Left lobe of liver (tissue), 2 donors: ENCODE measurements around the gene GPC3. TPM values are rescaled to one million over a fixed set of nuclear protein-coding genes. Genes with fewer than 3 reads are reported as not detected.

ENCODE experiments used
- ATAC-seq: fragments of 200-7000 bp; cut with Tn5 transposase; one replicate; pipeline ENCODE4 v1.9.1; 2020; ENCODE audit warnings: mild to moderate bottlenecking, moderate library complexity
- DNase-seq: peaks from one replicate; pipeline ENCODE4 v3.0.0-alpha.2; 2020; ENCODE audit warnings: low spot score
- total RNA-seq: library from RNA; stranded (reverse); gene quantifications from one replicate; pipeline ENCODE4 v1.2.1, GENCODE V29; 2021
- donor health status: DM: no; HTN: no; CAD: no; lungs with moderate emphysema.
- donor health status: DM: no; HTN: yes; CAD: no.

GPC3 gene
- total RNA-seq, 1 donor from 2014 or later: 1.1 TPM

DNA sequence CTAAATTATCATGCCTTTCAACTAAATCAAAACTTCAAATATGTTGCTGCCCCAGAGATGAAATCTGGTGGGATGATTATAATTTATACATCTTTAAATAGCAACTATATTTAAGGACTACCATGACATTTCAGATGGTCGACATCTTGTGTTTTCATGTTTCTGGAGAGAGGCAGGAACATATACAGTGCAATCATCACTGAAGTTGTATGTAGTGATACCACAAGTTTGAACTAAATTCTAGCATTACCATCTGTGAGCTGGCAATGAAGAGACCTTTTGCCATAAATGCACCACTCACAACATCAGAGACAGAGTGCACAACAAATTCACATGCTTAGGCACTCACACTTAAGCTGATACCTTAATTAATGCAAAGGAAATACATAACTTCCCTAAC lies 373.7 kb downstream of the GPC3 start:
- ATAC-seq: no peak

DNA sequence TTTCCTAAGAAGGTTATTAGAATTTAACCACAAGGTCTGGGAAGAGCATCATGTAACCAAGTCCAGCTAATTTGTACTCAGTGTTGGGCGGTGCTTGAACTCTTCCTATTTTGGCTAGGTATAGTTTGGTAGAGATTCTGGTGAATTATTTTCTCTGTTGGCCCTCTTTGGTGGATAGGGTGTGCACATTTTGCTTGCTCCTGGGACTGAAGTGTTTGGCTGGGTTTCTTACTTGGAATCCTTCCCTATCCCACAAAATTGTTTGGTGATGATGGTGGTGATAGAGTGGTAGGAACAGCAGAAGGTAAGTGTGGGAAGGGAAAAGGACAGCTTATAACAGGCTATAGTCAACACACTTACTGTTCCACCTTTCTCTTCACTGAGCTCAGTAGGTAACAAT lies 375.3 kb downstream of the GPC3 start:
- no peak for ATAC-seq
- no peak for DNase-seq

More for the DNA sequence above, 373.7 kb downstream of the GPC3 start:
- no peak for DNase-seq

DNA sequence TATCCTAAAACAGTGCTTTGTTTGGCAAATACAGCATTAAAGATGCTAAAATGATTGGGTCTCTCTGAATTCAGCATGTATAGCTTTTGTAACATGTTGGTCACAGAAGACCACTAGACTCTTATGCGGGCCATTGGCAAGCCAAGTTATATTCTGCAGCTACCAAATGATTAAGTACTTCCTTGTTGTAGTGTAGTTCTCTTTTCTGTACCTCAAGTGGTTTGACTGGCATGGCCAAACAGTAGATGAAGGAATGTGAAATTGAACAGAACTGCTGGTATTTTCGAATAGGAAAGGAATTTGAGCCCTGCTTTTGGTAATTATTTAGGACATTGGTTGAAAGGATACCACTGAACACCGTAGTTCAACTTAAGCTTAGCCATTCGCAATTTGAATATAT lies 376.2 kb downstream of the GPC3 start:
- DNase-seq (no peak), ATAC-seq (no peak)

DNA sequence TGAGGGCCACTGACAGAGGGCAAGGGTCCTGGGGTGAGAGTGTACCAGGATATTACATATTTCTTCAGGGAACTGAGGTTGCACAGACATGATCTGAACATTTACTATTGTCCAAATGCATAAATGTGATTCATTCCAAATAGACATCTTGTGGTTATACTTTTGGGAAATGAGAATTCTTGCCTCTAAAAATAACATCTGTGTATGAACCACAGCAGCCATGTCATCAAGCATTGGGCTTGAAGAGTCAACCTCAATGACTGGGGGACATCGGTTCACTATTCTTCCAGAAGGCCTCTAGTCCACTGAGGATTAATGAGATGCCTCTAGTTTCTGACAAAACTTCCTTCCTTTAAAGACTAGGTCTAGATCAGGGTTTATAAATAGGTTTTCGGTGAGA lies 377.0 kb downstream of the GPC3 start:
- ATAC-seq: no peak
- no peak for DNase-seq

DNA sequence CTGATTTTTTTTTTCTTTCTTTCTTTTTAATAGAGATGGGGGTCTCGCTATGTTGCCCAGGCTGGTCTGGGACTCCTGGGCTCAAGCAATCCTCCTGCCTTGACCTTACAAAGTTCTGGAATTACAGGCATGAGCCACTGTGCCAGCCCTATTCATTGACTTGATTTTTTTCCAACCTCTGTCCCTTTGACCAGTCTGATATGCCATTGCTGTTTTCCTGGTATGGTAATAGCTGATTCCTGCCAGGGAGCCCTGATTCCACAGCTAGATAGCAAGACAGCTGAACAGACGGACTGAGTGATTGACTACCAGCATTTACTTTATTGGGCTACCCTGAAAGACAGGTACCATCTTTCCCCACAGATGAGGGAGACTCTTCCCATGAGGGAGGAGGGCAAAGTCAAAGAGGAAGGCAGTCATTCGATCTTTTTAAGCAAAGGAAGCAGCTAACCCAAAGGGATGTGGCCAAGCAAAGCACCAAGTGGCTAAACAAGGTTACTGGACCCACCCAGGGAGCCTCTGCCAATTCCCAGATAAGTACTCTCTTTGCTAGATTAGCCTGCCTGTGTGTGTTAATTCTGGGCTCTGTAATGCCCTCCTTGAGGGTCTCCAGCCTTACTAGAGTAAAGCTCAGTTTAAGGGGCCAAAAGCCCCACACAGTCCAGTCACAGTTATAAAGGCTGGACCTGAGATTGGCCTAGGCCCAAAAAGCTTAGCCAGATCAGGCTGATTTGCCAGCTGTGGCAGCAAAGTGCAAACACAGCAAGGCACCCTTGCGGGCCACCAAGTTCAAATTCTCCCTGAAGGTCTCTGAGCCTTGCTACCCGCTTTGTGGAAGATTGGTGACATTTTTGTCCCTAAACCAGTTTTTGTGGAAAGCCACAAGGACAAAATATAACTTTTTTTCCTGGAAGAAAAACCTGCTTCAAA lies 377.7 kb downstream of the GPC3 start:
- DNase-seq (no peak), ATAC-seq (no peak)

DNA sequence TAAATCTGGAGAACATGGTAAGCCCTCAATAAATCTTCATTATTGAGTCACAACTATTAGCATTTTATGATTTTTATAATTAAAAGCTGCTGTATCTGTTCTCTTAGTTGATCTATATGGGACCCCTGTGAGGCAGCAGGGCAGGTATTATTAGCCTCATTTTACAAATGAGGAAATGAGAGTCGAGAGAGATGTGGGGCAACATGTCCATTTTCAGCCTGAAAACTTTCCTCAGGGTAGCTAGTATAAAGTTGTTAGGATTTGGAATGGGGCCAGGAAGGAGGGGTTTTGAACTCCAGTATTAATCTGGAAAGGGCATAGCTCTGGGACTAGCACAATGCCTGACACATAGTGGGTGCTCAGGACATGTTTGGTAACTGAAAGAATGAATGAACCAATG lies 378.4 kb downstream of the GPC3 start:
- no peak for DNase-seq

DNA sequence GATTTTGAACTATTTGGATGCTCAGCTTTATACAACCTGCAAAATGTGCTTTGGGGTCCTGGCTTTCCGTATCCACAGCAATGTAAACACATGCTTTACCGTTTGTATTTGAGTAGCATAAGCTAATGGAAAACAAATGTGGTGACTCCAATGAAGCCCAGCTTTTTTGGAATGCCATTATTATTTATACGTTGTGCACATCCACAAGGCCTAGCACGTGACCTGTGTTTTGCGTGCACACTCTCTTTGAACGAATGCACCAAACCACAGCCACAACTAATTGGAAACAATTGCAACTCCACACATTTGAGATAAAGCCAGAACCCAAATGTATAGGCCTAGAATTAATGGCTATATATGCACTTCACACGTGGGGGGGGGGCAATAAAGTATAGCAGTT lies 380.6 kb downstream of the GPC3 start:
- ATAC-seq: no peak
- no peak for DNase-seq

More for the DNA sequence above, 378.4 kb downstream of the GPC3 start:
- no peak for ATAC-seq

DNA sequence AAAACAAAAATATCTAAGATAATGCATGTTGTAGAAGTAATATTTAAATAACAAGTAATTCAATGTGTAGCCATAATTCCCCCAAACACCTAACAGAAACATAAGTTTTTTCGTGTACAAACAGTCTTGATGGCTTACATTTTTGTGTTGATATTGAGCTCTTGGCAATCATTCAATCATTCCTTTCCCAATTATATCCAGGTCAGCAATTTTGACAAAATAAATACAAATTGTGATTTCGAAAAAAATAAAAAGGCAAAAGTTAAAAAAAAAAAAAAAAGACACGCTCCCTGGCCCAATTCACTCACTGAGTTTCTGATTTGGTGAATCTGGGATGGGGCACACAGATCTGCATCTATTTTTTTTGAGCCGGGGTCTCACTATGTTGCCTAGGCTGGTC lies 382.5 kb downstream of the GPC3 start:
- no peak for ATAC-seq
- no peak for DNase-seq

DNA sequence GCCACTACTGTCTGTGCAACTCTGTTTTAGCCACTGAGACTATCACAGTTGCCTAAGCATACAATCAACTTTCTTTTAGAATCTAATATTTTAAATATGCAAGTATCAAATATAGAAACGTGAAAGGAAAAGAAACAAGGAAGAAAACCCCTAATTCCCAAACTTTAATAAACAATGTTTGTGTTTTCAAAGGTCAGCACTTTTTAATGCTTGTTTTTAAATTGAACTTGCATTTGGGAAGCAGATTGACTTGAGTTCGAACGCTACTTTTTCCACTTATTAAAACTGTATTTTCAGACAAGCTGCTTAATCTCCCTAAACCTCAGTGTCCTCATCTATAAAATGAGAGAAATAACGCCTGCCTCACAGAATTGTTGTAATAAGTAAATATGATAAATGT lies 384.3 kb downstream of the GPC3 start:
- no peak for DNase-seq
- no peak for ATAC-seq

DNA sequence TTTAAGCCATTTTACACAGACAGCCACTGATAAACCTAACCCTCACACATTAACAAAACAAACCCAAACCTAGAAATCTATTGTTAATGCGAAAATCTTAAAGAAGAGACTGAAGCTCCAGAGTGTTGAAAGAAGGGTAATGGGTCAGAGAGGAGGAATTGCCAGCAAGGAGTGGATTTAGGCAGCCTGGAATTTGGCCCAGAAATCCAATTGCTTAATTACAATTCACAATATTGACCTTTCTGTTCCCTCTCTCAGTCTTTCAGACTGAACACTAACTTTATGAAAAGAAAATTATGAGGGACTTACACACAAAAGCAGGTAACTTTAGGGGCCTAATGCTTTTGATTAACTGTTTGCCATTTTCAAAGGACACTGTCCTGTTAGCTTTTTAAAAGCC lies 384.9 kb downstream of the GPC3 start:
- no peak for DNase-seq
- no peak for ATAC-seq

DNA sequence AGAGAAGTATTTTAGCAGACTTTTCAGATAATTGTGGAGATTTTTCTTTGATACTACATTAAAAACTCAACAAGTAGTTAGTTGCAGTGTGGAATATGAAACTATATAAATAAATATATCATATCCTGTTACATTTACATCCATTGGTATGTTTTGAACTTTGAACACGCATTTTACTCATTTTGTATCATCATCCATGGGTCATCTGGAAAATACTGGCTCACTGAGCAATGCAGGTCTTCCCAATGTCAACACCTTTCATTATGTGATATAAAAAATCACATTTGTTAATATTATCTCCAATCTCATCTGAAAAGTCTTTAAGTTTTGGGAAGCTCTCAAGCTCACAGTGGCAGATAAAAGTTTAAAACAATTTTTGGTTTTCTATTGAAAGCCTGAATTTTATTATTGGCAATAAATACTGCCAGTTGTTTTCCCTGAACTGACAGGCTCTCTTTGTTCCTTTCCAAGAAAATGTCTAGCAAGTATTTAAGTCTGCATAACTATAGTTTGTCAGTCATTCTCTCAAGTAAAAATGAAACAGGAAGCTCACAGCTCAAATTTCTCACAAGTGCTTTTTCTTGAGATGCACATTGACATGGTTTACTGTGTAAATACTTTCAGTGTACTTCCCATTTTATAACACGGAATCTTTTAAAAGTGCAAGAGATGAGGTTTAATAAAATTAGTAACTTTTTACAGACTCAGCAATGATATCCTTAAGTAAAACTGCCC lies 386.6 kb downstream of the GPC3 start:
- no peak for ATAC-seq
- no peak for DNase-seq

DNA sequence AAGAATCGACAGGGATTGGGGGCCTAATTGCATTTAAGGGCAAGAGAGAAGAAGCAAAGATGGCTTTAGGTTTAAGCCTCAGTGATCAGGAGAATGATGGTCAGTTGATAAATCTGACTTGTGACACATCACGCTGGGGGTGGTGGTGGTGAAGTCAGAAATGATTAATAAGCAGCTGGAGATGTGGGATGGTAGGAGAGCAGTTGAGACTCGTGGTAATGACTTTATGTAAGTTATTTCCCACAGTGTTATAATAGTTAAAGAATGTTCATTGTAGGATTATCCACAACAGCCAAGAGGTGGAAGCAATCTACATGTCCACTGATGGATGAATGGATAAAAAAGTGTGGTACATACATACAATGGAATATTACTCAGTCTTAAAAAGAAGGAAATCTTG lies 391.2 kb downstream of the GPC3 start:
- no peak for DNase-seq
- no peak for ATAC-seq

DNA sequence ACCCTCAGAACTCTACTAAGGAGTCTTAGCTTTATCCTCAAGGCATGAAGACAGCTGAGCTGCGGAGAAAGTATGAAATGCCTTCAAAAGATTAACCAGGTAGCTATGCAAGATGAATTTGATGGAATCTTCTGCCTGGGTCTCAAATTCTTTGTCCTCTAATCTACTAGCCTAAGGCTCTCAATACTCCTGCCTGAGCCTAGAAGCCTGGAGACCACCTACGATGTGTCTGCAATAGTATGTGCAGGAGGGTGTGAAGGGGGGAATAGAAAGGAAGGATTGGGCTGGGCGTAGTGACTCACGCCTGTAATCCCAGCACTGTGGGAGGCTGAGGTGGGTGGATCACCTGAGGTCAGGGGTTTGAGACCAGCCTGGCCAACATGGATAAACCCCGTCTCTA lies 391.9 kb downstream of the GPC3 start:
- ATAC-seq (no peak), DNase-seq (no peak)

DNA sequence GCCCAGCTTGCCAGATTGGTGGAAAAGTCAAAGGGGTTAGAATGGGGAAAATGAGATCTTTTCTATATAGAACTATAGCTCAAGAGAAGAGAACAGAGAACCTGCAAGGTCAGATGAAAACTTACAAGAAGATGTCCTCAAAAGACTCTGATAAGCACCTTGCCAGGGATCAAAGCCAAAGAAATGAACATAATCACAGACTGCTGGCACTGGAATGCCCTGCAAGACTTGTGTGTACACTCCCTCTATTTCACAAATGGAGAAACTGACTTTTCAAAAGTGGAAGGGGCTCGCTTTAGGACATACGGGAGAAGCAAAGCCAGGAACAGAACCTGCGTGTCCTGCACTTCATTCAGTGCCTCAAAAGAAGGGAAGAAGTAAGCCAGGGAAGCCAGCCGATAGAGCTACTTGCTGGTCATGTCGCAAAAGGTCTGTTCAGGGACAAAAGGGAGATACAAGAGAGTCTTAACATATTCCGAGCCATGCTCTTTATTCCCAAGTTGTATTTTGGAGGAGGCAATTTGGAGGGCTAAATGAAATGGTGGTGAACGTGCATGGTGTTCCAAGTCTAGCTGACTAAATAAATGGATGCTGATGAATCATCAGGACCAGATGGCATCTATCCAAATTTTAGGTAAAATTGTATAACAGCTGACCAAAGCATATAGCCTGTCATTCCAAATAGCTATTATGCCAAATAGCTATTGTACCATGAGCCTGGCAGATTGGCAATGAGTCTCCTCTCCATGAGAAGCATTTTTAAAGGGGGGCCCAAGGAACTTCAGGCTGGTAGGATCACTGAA lies 394.5 kb downstream of the GPC3 start:
- no peak for DNase-seq

DNA sequence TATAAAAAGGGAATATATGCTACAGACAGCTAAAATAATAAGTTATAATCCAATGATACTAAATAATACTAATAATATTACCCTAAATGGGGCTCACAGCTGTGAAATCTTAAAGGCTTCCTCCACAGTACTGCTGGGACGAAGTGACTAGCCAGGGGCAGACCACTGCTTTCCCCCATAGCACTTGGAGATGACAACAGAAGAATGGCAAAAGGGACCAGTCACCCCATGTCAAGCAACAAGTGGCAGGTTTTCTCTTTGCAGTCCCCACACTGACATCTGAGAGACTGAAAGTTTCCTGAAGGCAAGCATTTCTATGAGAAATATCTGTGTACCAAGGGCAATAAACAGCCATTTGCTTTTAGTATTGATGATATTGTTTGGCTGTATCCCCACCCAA lies 396.6 kb downstream of the GPC3 start:
- no peak for ATAC-seq
- DNase-seq: no peak

More for the DNA sequence above, 394.5 kb downstream of the GPC3 start:
- ATAC-seq: no peak

DNA sequence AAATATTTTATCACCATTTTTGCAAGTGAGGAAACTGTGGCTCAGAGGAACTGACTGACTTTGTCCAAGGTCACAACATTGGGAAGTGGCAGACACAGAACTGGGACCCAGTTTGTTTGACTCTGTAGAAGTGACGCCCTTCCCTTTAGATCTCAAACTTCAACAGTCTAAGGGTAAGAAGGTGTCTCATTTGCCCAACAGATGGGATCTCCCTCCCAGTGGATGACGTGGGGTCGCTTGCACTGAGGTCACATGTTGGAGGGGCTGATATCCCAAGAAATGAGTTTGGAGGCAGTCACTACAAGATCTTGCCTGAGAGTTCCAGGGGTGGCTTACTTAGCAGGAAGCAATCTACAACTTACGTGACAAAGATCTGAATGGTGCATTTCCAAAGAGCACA lies 397.6 kb downstream of the GPC3 start:
- DNase-seq (no peak), ATAC-seq (no peak)

DNA sequence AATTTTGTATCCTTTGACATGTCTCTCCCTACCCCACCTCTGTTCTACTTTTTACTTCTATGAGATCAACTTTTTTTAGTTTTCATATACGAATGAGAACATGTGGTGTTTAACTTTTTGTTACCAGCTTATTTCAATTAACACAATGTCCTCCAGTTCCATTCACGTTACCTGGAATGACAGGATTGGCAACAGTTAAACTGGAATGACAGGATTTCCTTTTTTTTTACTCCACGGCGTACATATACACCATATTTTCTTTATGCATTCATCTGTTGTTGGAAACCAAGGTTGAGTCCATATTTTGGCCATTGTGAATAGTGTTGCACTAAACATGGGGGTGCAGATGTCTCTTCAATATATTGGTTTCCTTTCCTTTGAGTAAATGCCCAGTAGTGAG lies 398.3 kb downstream of the GPC3 start:
- no peak for DNase-seq
- no peak for ATAC-seq

DNA sequence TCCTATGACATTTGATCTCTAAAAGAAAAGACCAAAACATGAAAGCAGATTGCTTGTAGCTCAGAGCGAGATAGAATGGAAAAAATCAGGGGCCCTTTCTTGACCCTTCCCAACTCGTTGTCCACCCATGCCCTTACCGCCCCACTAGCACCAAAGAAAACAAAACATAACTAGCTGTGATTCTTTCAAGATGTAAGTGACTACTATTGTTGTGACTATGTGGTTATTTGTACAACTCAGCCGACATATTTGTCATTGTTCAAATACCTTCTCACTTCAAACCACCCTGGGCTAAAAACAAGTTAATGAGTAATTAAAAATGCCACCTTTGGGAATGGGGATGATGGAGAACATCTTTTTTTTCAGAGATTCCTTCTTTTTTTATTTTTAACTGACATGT lies 399.0 kb downstream of the GPC3 start:
- ATAC-seq (no peak), DNase-seq (no peak)

DNA sequence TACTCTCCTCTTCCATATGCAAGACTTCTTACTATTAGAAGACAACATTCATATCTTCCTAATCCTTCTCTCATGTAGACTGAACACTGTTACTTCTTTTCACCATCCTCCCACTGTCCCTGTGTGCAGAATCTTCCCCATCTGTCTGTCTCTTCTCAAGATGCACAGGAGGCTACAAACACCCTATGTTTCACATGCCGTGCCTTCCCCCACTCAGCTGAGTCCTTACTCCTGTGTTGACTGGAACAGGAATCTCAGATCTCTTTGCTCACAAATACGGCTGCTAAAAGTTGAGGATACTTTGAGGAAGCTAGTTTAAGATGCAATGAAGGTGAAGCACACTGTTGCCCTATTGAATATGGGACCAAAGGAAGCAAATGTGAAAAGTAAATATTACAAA lies 401.6 kb downstream of the GPC3 start:
- DNase-seq: no peak
- ATAC-seq: no peak

DNA sequence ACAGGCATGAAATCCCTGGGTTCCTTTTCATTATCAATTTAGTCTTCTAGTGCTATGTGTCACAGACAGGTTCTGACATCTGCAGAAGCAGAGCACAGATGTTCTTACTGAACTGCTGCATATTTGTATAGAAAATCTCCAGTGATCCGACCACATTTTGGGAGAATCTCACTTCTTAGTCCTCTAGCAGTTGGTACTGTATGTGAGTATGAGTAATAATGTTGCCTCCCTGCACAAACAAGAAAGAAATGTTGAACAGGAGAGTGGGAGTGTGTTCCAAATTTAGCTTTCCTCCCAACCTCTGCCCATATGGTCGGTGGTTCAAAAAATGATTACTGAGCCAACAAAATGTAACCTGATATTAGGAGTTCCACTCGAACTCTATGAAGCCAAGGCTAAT lies 404.8 kb downstream of the GPC3 start:
- no peak for DNase-seq
- no peak for ATAC-seq

DNA sequence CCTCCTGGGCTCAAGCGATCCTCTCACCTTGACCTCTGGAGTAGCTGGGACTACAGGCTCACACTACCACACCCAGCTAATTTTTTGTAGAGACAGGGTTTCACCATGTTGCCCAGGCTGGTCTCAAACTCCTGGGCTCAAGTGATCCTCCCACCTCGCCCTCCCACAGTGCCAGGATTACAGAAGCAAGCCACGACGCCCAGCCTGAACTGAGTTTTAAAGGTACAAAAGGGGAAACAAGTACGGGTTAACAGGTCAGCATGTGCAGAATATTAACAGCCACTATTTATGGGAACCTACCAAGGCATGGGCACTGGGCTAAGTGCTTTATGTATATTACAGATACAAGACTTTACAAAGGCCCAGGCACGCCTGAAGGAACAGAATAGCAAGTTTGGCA lies 405.8 kb downstream of the GPC3 start:
- ATAC-seq: no peak
- no peak for DNase-seq
